ENCODE results near the gene ZSCAN29. TPM values are rescaled to one million over a fixed set of nuclear protein-coding genes. Genes with fewer than 3 reads are reported as not detected.
"Not testable (repeated sequence)": the region's sequence is repeated elsewhere in the genome, so short reads cannot be mapped to it uniquely, and the experiment has no call there.

Gene ZSCAN29
- total RNA-seq, 2 donors from 2014 or later, result 11.2 to 13.2 TPM

DNA sequence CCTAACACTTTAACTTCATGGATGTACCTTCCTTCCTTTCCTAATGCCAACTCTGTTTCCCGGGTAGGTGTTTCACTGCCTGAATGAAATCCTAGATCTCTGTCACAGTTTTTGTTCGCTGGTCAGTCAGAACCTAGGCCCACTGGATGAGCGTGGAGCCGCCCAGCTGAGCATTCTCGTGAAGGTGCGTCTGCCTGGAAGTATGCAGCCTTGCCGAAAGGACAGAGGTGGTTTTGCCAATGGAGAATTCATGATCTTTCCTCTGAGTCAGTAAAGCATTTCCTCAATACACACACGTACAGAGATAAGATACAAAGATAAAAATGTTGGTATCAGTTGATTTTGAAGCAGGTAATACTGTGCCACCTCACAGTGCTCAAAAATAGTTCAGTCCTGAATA is 32.8 kb upstream of the ZSCAN29 start:
- intact Hi-C loops (cut with DNase I), result no loop called here
- TF ChIP-seq CTCF (IDR thresholded peaks at IDR 0.05), result no peak
- TF ChIP-seq POLR2A (IDR thresholded peaks at IDR 0.05), result no peak
- Histone ChIP-seq H3K4me3 (no peak overlapping the region), H3K27ac (no peak overlapping the region), H3K4me1 (no peaks in the 10 kb centered on the region), H3K36me3 (replicated peaks in 1 of 2; ENCODE audit: insufficient read depth in 1 of 2, low read depth in 2 of 2) (peaks cover 6 to 46% of the 10 kb centered on the region in 2 donors), H3K27me3 (no peaks in the 10 kb centered on the region), H3K9me3 (no peaks in the 10 kb centered on the region)
- ATAC-seq (no peak), DNase-seq (no peak)
- WGBS, 2 donors, result 76 to 81% methylated on average over 8 of the region's 8 CpGs

DNA sequence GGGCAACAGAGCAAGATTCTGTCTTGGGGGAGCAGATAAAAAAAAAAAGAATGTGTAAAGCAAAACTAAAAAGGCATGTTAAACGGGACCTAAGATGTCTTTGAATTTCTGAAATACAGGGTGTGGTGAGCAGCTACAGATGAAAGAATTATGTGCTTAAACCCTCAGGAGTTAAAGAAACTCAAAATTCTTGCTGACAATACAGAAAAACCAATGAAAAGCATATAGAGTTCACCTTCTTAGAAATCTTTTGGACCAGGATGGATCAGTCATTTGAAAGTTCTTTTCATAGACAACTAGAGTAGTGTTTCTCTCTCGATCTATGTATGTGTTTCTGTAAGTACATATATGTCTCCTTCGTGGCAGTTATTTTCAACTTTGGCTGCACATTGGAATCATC is 31.4 kb upstream of the ZSCAN29 start:
- H3K27ac ChIP-seq, result no peak overlapping the region
- ATAC-seq, result no peak
- H3K27me3 ChIP-seq, result no peaks in the 10 kb centered on the region
- peaks cover 0 to 41% of the 10 kb centered on the region in 2 donors for H3K36me3 ChIP-seq (replicated peaks in 1 of 2; ENCODE audit: insufficient read depth in 1 of 2, low read depth in 2 of 2)
- H3K9me3 ChIP-seq, result no peaks in the 10 kb centered on the region
- intact Hi-C loops (cut with DNase I), result no loop called here
- no peaks in the 10 kb centered on the region for H3K4me1 ChIP-seq
- TF ChIP-seq CTCF (IDR thresholded peaks at IDR 0.05) (no peak), POLR2A (IDR thresholded peaks at IDR 0.05) (no peak)
- WGBS, 2 donors, result 82 to 88% methylated on average over 3 of the region's 3 CpGs
- DNase-seq, result no peak
- H3K4me3 ChIP-seq, result no peak overlapping the region

GRCh38 chr15:43393592-43393991 is 22.7 kb upstream of the ZSCAN29 start:
- ATAC-seq; intact Hi-C loops (cut with DNase I); DNase-seq; H3K27ac ChIP-seq; H3K9me3 ChIP-seq; H3K4me1 ChIP-seq; H3K4me3 ChIP-seq; H3K27me3 ChIP-seq: not testable (repeated sequence)
- H3K36me3 ChIP-seq (replicated peaks in 1 of 2; ENCODE audit: insufficient read depth in 1 of 2, low read depth in 2 of 2), result peaks cover 0 to 22% of the 10 kb centered on the region in 2 donors
- WGBS, 2 donors, result 97 to 100% methylated on average over 4 to 6 of the region's 6 CpGs

DNA sequence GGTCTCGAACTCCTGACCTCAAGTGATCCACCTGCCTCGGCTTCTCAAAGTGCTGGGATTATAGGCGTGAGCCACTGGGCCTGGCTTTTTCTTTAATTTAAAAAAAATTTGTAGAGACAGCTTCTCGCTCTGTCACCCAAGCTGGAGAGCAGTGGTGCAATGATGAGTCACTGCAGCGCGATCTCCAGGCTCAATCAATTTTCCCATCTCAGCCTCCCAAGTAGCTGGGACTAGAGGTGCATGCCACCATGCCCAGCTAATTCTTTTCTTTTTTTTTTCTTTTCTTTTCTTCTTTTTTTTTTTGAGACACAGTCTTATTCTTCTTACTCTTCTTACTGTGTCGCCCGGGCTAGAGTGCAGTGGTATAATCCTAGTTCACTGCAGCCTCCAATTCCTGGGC is 19.9 kb upstream of the ZSCAN29 start:
- 92% methylated on average over 8 of the region's 8 CpGs for WGBS, 2 donors
- Histone ChIP-seq H3K9me3 (no peaks in the 10 kb centered on the region), H3K27ac (no peak overlapping the region), H3K36me3 (replicated peaks in 1 of 2; ENCODE audit: insufficient read depth in 1 of 2, low read depth in 2 of 2) (peaks cover 0 to 21% of the 10 kb centered on the region in 2 donors), H3K4me1 (no peaks in the 10 kb centered on the region), H3K4me3 (no peak overlapping the region), H3K27me3 (no peaks in the 10 kb centered on the region)
- ATAC-seq (no peak), DNase-seq (no peak)
- no peak for TF ChIP-seq POLR2A (IDR thresholded peaks at IDR 0.05)
- TF ChIP-seq CTCF (IDR thresholded peaks at IDR 0.05), result no peak
- intact Hi-C loops (cut with DNase I), result no loop called here

DNA sequence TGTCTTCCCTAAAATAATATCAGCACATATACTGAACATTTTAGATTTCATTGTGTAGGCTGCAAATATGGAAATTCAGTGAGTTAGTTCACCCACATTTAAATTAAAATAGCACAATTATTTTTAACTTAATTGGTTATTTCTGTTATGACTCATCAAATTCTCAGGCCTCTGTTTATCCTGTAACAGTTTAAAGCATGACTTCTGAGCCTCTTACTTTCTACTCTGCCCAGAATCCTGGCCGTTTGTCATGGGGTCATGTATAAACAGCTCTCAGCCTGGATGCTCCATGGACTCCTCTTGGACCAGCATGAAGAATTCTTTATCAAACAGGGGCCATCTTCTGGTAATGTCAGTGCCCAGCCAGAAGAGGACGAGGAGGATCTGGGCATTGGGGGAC is 12.2 kb upstream of the ZSCAN29 start:
- no peak overlapping the region for H3K27ac ChIP-seq
- ATAC-seq (no peak), DNase-seq (no peak)
- no peaks in the 10 kb centered on the region for H3K27me3 ChIP-seq
- no peak for TF ChIP-seq POLR2A (IDR thresholded peaks at IDR 0.05)
- no peak for TF ChIP-seq CTCF (IDR thresholded peaks at IDR 0.05)
- H3K4me3 ChIP-seq, result no peak overlapping the region
- intact Hi-C loops (cut with DNase I), result no loop called here
- WGBS, 2 donors, result 80 to 82% methylated on average over 2 of the region's 2 CpGs
- H3K9me3 ChIP-seq, result no peaks in the 10 kb centered on the region
- H3K36me3 ChIP-seq (replicated peaks in 1 of 2; ENCODE audit: insufficient read depth in 1 of 2, low read depth in 2 of 2), result peaks cover 0 to 34% of the 10 kb centered on the region in 2 donors
- no peaks in the 10 kb centered on the region for H3K4me1 ChIP-seq
